Measurements from ENCODE around the gene MRPL20. TPM values are rescaled to one million over a fixed set of nuclear protein-coding genes. Genes with fewer than 3 reads are reported as not detected.
"Not testable (repeated sequence)": the region's sequence is repeated elsewhere in the genome, so short reads cannot be mapped to it uniquely, and the experiment has no call there.

The MRPL20 gene
- total RNA-seq, 2 experiments from 2014 or later = 103 to 107 TPM

- DNase-seq = no peak
- Mint-ChIP-seq H3K9me3 (no peaks in the 10 kb centered on the region), H3K36me3 (ENCODE audit: low read depth) (peaks cover 1% of the 10 kb centered on the region), H3K4me1 (ENCODE audit: low read depth) (peaks cover 23% of the 10 kb centered on the region), H3K27me3 (ENCODE audit: low read depth) (no peaks in the 10 kb centered on the region), H3K27ac (no peak overlapping the region), H3K4me3 (no peak overlapping the region)
- intact Hi-C loops (cut with micrococcal nuclease) = no loop called here
- CTCF ChIA-PET = interaction anchor here (0.7 to 2.6 kb wide), 5 partner anchors 17 to 180 kb away, joined by 3 to 11 read pairs (median 3); no protein-coding TSS in a partner anchor
Observed at GRCh38 chr1:1370771-1371300, 36.3 kb downstream of the MRPL20 start.

- H3K4me3 Mint-ChIP-seq; intact Hi-C loops (cut with micrococcal nuclease); H3K27me3 Mint-ChIP-seq (ENCODE audit: low read depth); H3K36me3 Mint-ChIP-seq (ENCODE audit: low read depth); H3K9me3 Mint-ChIP-seq; DNase-seq; H3K27ac Mint-ChIP-seq: not testable (repeated sequence)
- H3K4me1 Mint-ChIP-seq (ENCODE audit: low read depth) = peaks cover 23% of the 10 kb centered on the region
- CTCF ChIA-PET = interaction anchor here (0.6 to 2.6 kb wide), 3 partner anchors 18 to 130 kb away, joined by 3 to 11 read pairs (median 3); no protein-coding TSS in a partner anchor
Observed at GRCh38 chr1:1370094-1370493, 37.0 kb downstream of the MRPL20 start.

GRCh38 chr1:1367315-1367714 lies 39.8 kb downstream of the MRPL20 start:
- Mint-ChIP-seq H3K9me3 (no peaks in the 10 kb centered on the region), H3K4me3 (no peak overlapping the region), H3K4me1 (ENCODE audit: low read depth) (peaks cover 12% of the 10 kb centered on the region), H3K27ac (no peak overlapping the region), H3K27me3 (ENCODE audit: low read depth) (no peaks in the 10 kb centered on the region), H3K36me3 (ENCODE audit: low read depth) (no peaks in the 10 kb centered on the region)
- DNase-seq = no peak
- CTCF ChIA-PET = interaction anchor here (0.6 kb wide), 1 partner anchor 231 kb away, joined by 4 read pairs; no protein-coding TSS in a partner anchor
- intact Hi-C loops (cut with micrococcal nuclease) = no loop called here

- DNase-seq = no peak
- Mint-ChIP-seq H3K4me3 (no peak overlapping the region), H3K9me3 (no peaks in the 10 kb centered on the region), H3K4me1 (ENCODE audit: low read depth) (peaks cover 6% of the 10 kb centered on the region), H3K36me3 (ENCODE audit: low read depth) (no peaks in the 10 kb centered on the region), H3K27me3 (ENCODE audit: low read depth) (no peaks in the 10 kb centered on the region), H3K27ac (no peak overlapping the region)
- intact Hi-C loops (cut with micrococcal nuclease) = no loop called here
- CTCF ChIA-PET = no interaction called here
Observed at GRCh38 chr1:1366699-1367066, 40.4 kb downstream of the MRPL20 start.

- Mint-ChIP-seq H3K27ac (no peak overlapping the region), H3K4me3 (no peak overlapping the region), H3K9me3 (no peaks in the 10 kb centered on the region), H3K27me3 (ENCODE audit: low read depth) (no peaks in the 10 kb centered on the region), H3K4me1 (ENCODE audit: low read depth) (peaks cover 3% of the 10 kb centered on the region), H3K36me3 (ENCODE audit: low read depth) (no peaks in the 10 kb centered on the region)
- DNase-seq = no peak
- intact Hi-C loops (cut with micrococcal nuclease) = no loop called here
- CTCF ChIA-PET = no interaction called here
Observed at GRCh38 chr1:1365875-1366698, 41.0 kb downstream of the MRPL20 start.

GRCh38 chr1:1364266-1364665 lies 42.8 kb downstream of the MRPL20 start:
- CTCF ChIA-PET = interaction anchor here (0.7 kb wide), 1 partner anchor 80 kb away, joined by 4 read pairs; no protein-coding TSS in a partner anchor

GRCh38 chr1:1361982-1362423 lies 45.1 kb downstream of the MRPL20 start:
- no peaks in the 10 kb centered on the region for H3K9me3 Mint-ChIP-seq
- intact Hi-C loops (cut with micrococcal nuclease) = no loop called here
- no peaks in the 10 kb centered on the region for H3K36me3 Mint-ChIP-seq (ENCODE audit: low read depth)
- CTCF ChIA-PET = no interaction called here
- DNase-seq = no peak
- no peak overlapping the region for H3K27ac Mint-ChIP-seq
- peaks cover 3% of the 10 kb centered on the region for H3K27me3 Mint-ChIP-seq (ENCODE audit: low read depth)
- peaks cover 14% of the 10 kb centered on the region for H3K4me1 Mint-ChIP-seq (ENCODE audit: low read depth)
- no peak overlapping the region for H3K4me3 Mint-ChIP-seq

More at GRCh38 chr1:1364266-1364665, 42.8 kb downstream of the MRPL20 start:
- no peaks in the 10 kb centered on the region for H3K36me3 Mint-ChIP-seq (ENCODE audit: low read depth)
- H3K4me3 Mint-ChIP-seq = no peak overlapping the region
- H3K4me1 Mint-ChIP-seq (ENCODE audit: low read depth) = peaks cover 2% of the 10 kb centered on the region
- H3K27me3 Mint-ChIP-seq (ENCODE audit: low read depth) = peaks cover 3% of the 10 kb centered on the region
- no peak overlapping the region for H3K27ac Mint-ChIP-seq
- no peaks in the 10 kb centered on the region for H3K9me3 Mint-ChIP-seq
- DNase-seq = no peak
- intact Hi-C loops (cut with micrococcal nuclease) = no loop called here

GRCh38 chr1:1361233-1361981 lies 45.7 kb downstream of the MRPL20 start:
- Mint-ChIP-seq H3K9me3 (no peaks in the 10 kb centered on the region), H3K27ac (no peak overlapping the region), H3K27me3 (ENCODE audit: low read depth) (peaks cover 3% of the 10 kb centered on the region), H3K36me3 (ENCODE audit: low read depth) (no peaks in the 10 kb centered on the region), H3K4me3 (no peak overlapping the region), H3K4me1 (ENCODE audit: low read depth) (peaks cover 14% of the 10 kb centered on the region)
- DNase-seq = no peak
- intact Hi-C loops (cut with micrococcal nuclease) = no loop called here
- CTCF ChIA-PET = no interaction called here

GRCh38 chr1:1360506-1361169 lies 46.5 kb downstream of the MRPL20 start:
- H3K4me3 Mint-ChIP-seq = no peak overlapping the region
- no peak overlapping the region for H3K27ac Mint-ChIP-seq
- no peaks in the 10 kb centered on the region for H3K9me3 Mint-ChIP-seq
- H3K36me3 Mint-ChIP-seq (ENCODE audit: low read depth) = no peaks in the 10 kb centered on the region
- CTCF ChIA-PET = no interaction called here
- DNase-seq = no peak
- intact Hi-C loops (cut with micrococcal nuclease) = no loop called here
- peaks cover 3% of the 10 kb centered on the region for H3K27me3 Mint-ChIP-seq (ENCODE audit: low read depth)
- H3K4me1 Mint-ChIP-seq (ENCODE audit: low read depth) = peaks cover 14% of the 10 kb centered on the region

- H3K27ac Mint-ChIP-seq = no peak overlapping the region
- peaks cover 3% of the 10 kb centered on the region for H3K27me3 Mint-ChIP-seq (ENCODE audit: low read depth)
- no peaks in the 10 kb centered on the region for H3K9me3 Mint-ChIP-seq
- DNase-seq = no peak
- no peaks in the 10 kb centered on the region for H3K36me3 Mint-ChIP-seq (ENCODE audit: low read depth)
- H3K4me1 Mint-ChIP-seq (ENCODE audit: low read depth) = peaks cover 14% of the 10 kb centered on the region
- no peak overlapping the region for H3K4me3 Mint-ChIP-seq
- intact Hi-C loops (cut with micrococcal nuclease) = no loop called here
- CTCF ChIA-PET = no interaction called here
Observed at GRCh38 chr1:1359664-1360468, 47.2 kb downstream of the MRPL20 start.

GRCh38 chr1:1359308-1359663 lies 47.8 kb downstream of the MRPL20 start:
- CTCF ChIA-PET = no interaction called here
- intact Hi-C loops (cut with micrococcal nuclease) = no loop called here
- no peak overlapping the region for H3K4me3 Mint-ChIP-seq

More at GRCh38 chr1:1359308-1359663, 47.8 kb downstream of the MRPL20 start:
- Mint-ChIP-seq H3K27me3 (ENCODE audit: low read depth) (peaks cover 4% of the 10 kb centered on the region), H3K9me3 (no peaks in the 10 kb centered on the region), H3K4me1 (ENCODE audit: low read depth) (peaks cover 14% of the 10 kb centered on the region), H3K36me3 (ENCODE audit: low read depth) (no peaks in the 10 kb centered on the region), H3K27ac (no peak overlapping the region)
- no peak for DNase-seq
